IMR-90 (cell line): ENCODE measurements around the gene SDC3. TPM values are rescaled to one million over a fixed set of nuclear protein-coding genes. Genes with fewer than 3 reads are reported as not detected.

ENCODE experiments used
- ATAC-seq: fragments of 200-7000 bp; cut with Tn5 transposase; 2 replicates; pipeline ENCODE4 v1.9.1; 2020; ENCODE audit warnings: low read depth, mild to moderate bottlenecking, moderate library complexity
- BruUV-seq: library from RNA; stranded (reverse); fragments of 400-500 nt; replicated peaks from 2 replicates; lab custom pipeline; 2021; lab: Mats Ljungman, UMichigan
- CTCF ChIA-PET: fragments of 300-600 bp; formaldehyde crosslinking; extraction: SDS; loops from one replicate; lab custom pipeline; 2021; ENCODE audit warnings: antibody characterized with exemption; lab: Yijun Ruan, JAX
- POLR2A ChIA-PET: fragments of 300-600 bp; sonication (Branson Sonifier 250); formaldehyde crosslinking; loops from one replicate; lab custom pipeline; 2022; ENCODE audit warnings: antibody characterized with exemption; ENCODE audit not compliant: unreplicated experiment; lab: Charles Lee
- DNase-seq: peaks from one replicate; pipeline ENCODE4 v3.0.0; 2013
- H2AFZ ChIP-seq: replicated peaks from 2 replicates; pipeline ENCODE3; 2013; ENCODE audit warnings: low read length, mild to moderate bottlenecking; ENCODE audit not compliant: poor library complexity
- H2AK5ac ChIP-seq: 2 replicates; pipeline ENCODE4 v1.6.1; 2013; ENCODE audit warnings: low read depth, low read length, inconsistent platforms
- H2AK9ac ChIP-seq: replicated peaks from 2 replicates; pipeline ENCODE3; 2013; ENCODE audit warnings: mild to moderate bottlenecking, low read depth, low read length, moderate library complexity; ENCODE audit not compliant: poor library complexity
- H2BK120ac ChIP-seq: 2 replicates; pipeline ENCODE4 v1.6.1; 2013; ENCODE audit warnings: low read depth, low read length, inconsistent platforms
- H2BK15ac ChIP-seq: 3 replicates; pipeline ENCODE4 v1.6.1; 2013; ENCODE audit warnings: low read depth, low read length, inconsistent platforms
- H2BK20ac ChIP-seq: 2 replicates; pipeline ENCODE4 v1.6.1; 2013; ENCODE audit warnings: low read depth, mild to moderate bottlenecking, inconsistent platforms, low read length, moderate library complexity
- H2BK5ac ChIP-seq: 2 replicates; pipeline ENCODE4 v1.6.1; 2013; ENCODE audit warnings: mild to moderate bottlenecking, low read depth, low read length, inconsistent platforms; ENCODE audit not compliant: poor library complexity, severe bottlenecking
- H3K14ac ChIP-seq: replicated peaks from 2 replicates; pipeline ENCODE4 v1.6.1; 2013; ENCODE audit warnings: low read depth, low read length, inconsistent platforms
- H3K18ac ChIP-seq: 2 replicates; pipeline ENCODE4 v1.6.1; 2013; ENCODE audit warnings: low read depth, low read length, control low read depth
- H3K23ac ChIP-seq: 2 replicates; pipeline ENCODE4 v1.6.1; 2013; ENCODE audit warnings: low read depth, low read length, inconsistent platforms
- H3K27ac ChIP-seq: 2 replicates; pipeline ENCODE4 v1.5.1; 2013; ENCODE audit warnings: mild to moderate bottlenecking, control low read depth, low read length; ENCODE audit not compliant: insufficient read depth
- H3K27me3 ChIP-seq: 2 replicates; pipeline ENCODE4 v1.6.1; 2013; ENCODE audit warnings: low read length; ENCODE audit not compliant: control insufficient read depth, insufficient read depth
- H3K36me3 ChIP-seq: 2 replicates; pipeline ENCODE4 v1.6.1; 2013; ENCODE audit warnings: low read length, mixed read lengths; ENCODE audit not compliant: control insufficient read depth, insufficient read depth
- H3K4ac ChIP-seq: 2 replicates; pipeline ENCODE4 v1.6.1; 2013; ENCODE audit warnings: low read depth, low read length, inconsistent platforms
- H3K4me1 ChIP-seq: 2 replicates; pipeline ENCODE4 v1.6.1; 2013; ENCODE audit warnings: low read length, mixed read lengths; ENCODE audit not compliant: control insufficient read depth, insufficient read depth
- H3K4me2 ChIP-seq: 2 replicates; pipeline ENCODE4 v1.6.1; 2013; ENCODE audit warnings: low read depth, mild to moderate bottlenecking, control low read depth, low read length, moderate library complexity
- H3K4me3 ChIP-seq: 2 replicates; pipeline ENCODE4 v1.5.1; 2013; ENCODE audit warnings: low read depth, mild to moderate bottlenecking, control low read depth, low read length, moderate library complexity; ENCODE audit not compliant: insufficient read depth
- H3K56ac ChIP-seq: 2 replicates; pipeline ENCODE4 v1.6.1; 2013; ENCODE audit warnings: low read length, inconsistent platforms; ENCODE audit not compliant: insufficient read depth; ENCODE audit errors: extremely low read depth
- H3K79me1 ChIP-seq, 2 experiments: 2 replicates each; pipeline ENCODE4 v1.6.1; 2013; ENCODE audit warnings: low read length in 2 of 2, inconsistent platforms in 1 of 2, low read depth in 1 of 2
- H3K9ac ChIP-seq: 2 replicates; pipeline ENCODE4 v1.6.1; 2013; ENCODE audit warnings: low read depth, low read length, control low read depth
- H3K9me1 ChIP-seq: 2 replicates; pipeline ENCODE4 v1.6.1; 2013; ENCODE audit warnings: low read length, inconsistent platforms; ENCODE audit not compliant: insufficient read depth
- H3K9me3 ChIP-seq: 2 replicates; pipeline ENCODE4 v1.6.1; 2013; ENCODE audit warnings: low read length; ENCODE audit not compliant: control insufficient read depth, insufficient read depth
- H4K20me1 ChIP-seq: 2 replicates; pipeline ENCODE4 v1.6.1; 2013; ENCODE audit warnings: low read length, inconsistent platforms; ENCODE audit not compliant: insufficient read depth
- H4K5ac ChIP-seq: 2 replicates; pipeline ENCODE4 v1.6.1; 2013; ENCODE audit warnings: mild to moderate bottlenecking, low read depth, low read length, control low read depth
- H4K8ac ChIP-seq, 2 experiments: 2 replicates each; pipeline ENCODE4 v1.6.1; 2013; ENCODE audit warnings: low read depth in 2 of 2, low read length in 2 of 2, control low read depth in 1 of 2, inconsistent platforms in 1 of 2
- H4K91ac ChIP-seq: 2 replicates; pipeline ENCODE4 v1.6.1; 2013; ENCODE audit warnings: low read depth, low read length, inconsistent platforms; ENCODE audit not compliant: insufficient read depth
- SMC3 ChIP-seq: fragments of 150-350 bp; IDR thresholded peaks from 2 replicates; pipeline ENCODE4 v1.6.1; 2016; ENCODE audit warnings: low read depth, mild to moderate bottlenecking, antibody characterized with exemption, low read length, moderate library complexity
- WGBS, 2 experiments: methylation state at CpG; one replicate each; pipeline versions ENCODE4 v1.1.5 to v1.1.7; 2013; ENCODE audit warnings: missing lambda C conversion rate in 2 of 2; ENCODE audit not compliant: insufficient read length in 1 of 2; ENCODE audit errors: extremely low coverage in 2 of 2; 5-methylcytosine and 5-hydroxymethylcytosine counted together
- dilution Hi-C: fragments of 300-500 bp; cut with HindIII; formaldehyde crosslinking; loops from one replicate; pipeline ENCODE4 v1.14.3; 2018; ENCODE audit warnings: low sequenced_read_pairs; ENCODE audit not compliant: unreplicated experiment
- in situ Hi-C: fragments of 300-500 bp; cut with MboI; formaldehyde crosslinking; loops from 3 replicates; pipeline ENCODE4 v1.14.3; 2019; ENCODE audit warnings: low sequenced_read_pairs, inconsistent platforms, mixed read lengths
- intact Hi-C: fragments of 100-400 bp; cut with micrococcal nuclease; formaldehyde crosslinking; loops from 2 replicates; pipeline ENCODE4 v1.10.0; 2022
- polyA plus RNA-seq, 3 experiments: library from polyadenylated mRNA; depleted of rRNA; stranded (reverse); fragments of >200 nt; gene quantifications; 2 replicates each; pipeline ENCODE4 v1.2.3, GENCODE V29; 2012; ENCODE audit warnings: low replicate concordance in 1 of 3
- total RNA-seq: library from RNA; depleted of rRNA; stranded (reverse); fragments of >200 nt; gene quantifications from 2 replicates; pipeline ENCODE4 v1.2.3, GENCODE V29; 2012
- TF ChIP-seq, protein P1 (sequence below): fragments of 150-350 bp; IDR thresholded peaks from 2 replicates; pipeline ENCODE4 v1.6.1; 2017; ENCODE audit warnings: mild to moderate bottlenecking, antibody characterized with exemption, low read length, low read depth

The SDC3 gene
- total and polyA plus RNA-seq, 2 of the 4 experiments (the other 2 are of a cell fraction): 13.1 to 71.5 TPM

GRCh38 chr1:30885570-30886522 lies 22.7 kb downstream of the SDC3 start:
- Histone ChIP-seq H3K4me3 (no peak overlapping the region), H3K9ac (no peak overlapping the region), H3K27ac (no peak overlapping the region), H3K56ac (no peak overlapping the region), H4K5ac (no peak overlapping the region), H3K27me3 (no peaks in the 10 kb centered on the region), H4K91ac (no peak overlapping the region; the same call in 1 of the 2 replicates), H4K8ac (peak overlapping the region in 1 of 2 experiments; percentile 35; a peak in 1 of 4 replicates), H3K9me1 (peaks cover 38% of the 10 kb centered on the region), H2AFZ (no peak overlapping the region), H3K36me3 (no peaks in the 10 kb centered on the region; the same call in 1 of the 2 replicates), H3K9me3 (no peaks in the 10 kb centered on the region), H4K20me1 (peaks cover 79% of the 10 kb centered on the region), H3K4ac (peak overlapping the region; percentile 15; the same call in 1 of the 2 replicates), H2BK120ac (no peak overlapping the region), H2BK20ac (peak overlapping the region; percentile 45), H3K79me1 (peaks cover 56 to 95% of the 10 kb centered on the region in 2 experiments), H3K4me2 (no peak overlapping the region), H2AK9ac (peak overlapping the region; percentile 68), H3K4me1 (peaks cover 31% of the 10 kb centered on the region), H3K18ac (no peak overlapping the region; the same call in 1 of the 2 replicates), H2BK5ac (no peak overlapping the region), H2AK5ac (peak overlapping the region; percentile 36), H3K14ac (peak overlapping the region; percentile 37), H2BK15ac (peak overlapping the region; percentile 17; the same call in 1 of the 3 replicates), H3K23ac (peak overlapping the region; percentile 31; the same call in 1 of the 2 replicates)
- intact Hi-C loops (no loop called here), in situ Hi-C loops (no loop called here), dilution Hi-C loops (no loop called here)
- no TSS peak for BruUV-seq
- POLR2A ChIA-PET: no interaction called here
- DNase-seq (no peak), ATAC-seq (no peak)
- TF ChIP-seq, protein P1, sequence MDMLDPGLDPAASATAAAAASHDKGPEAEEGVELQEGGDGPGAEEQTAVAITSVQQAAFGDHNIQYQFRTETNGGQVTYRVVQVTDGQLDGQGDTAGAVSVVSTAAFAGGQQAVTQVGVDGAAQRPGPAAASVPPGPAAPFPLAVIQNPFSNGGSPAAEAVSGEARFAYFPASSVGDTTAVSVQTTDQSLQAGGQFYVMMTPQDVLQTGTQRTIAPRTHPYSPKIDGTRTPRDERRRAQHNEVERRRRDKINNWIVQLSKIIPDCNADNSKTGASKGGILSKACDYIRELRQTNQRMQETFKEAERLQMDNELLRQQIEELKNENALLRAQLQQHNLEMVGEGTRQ: no peak
- no peak for TF ChIP-seq SMC3
- WGBS, 2 experiments: 58% methylated on average over 5 of the region's 17 CpGs; no CpG with 5 or more reads in 1 of the 2 experiments
- CTCF ChIA-PET: interaction anchor here (1.3 kb wide), 1 partner anchor 84 kb away, joined by 3 read pairs; no protein-coding TSS in a partner anchor
